IMR-90 (cell line): ENCODE results near the gene NR5A2. TPM values are rescaled to one million over a fixed set of nuclear protein-coding genes. Genes with fewer than 3 reads are reported as not detected.

ENCODE experiments used
- ATAC-seq: fragments of 200-7000 bp; cut with Tn5 transposase; 2 replicates; pipeline ENCODE4 v1.9.1; 2020; ENCODE audit warnings: low read depth, mild to moderate bottlenecking, moderate library complexity
- BruUV-seq: library from RNA; stranded (reverse); fragments of 400-500 nt; replicated peaks from 2 replicates; lab custom pipeline; 2021; lab: Mats Ljungman, UMichigan
- CTCF ChIA-PET: fragments of 300-600 bp; formaldehyde crosslinking; extraction: SDS; loops from one replicate; lab custom pipeline; 2021; ENCODE audit warnings: antibody characterized with exemption; lab: Yijun Ruan, JAX
- POLR2A ChIA-PET: fragments of 300-600 bp; sonication (Branson Sonifier 250); formaldehyde crosslinking; loops from one replicate; lab custom pipeline; 2022; ENCODE audit warnings: antibody characterized with exemption; ENCODE audit not compliant: unreplicated experiment; lab: Charles Lee
- DNase-seq: peaks from one replicate; pipeline ENCODE4 v3.0.0; 2013
- H2AFZ ChIP-seq: replicated peaks from 2 replicates; pipeline ENCODE3; 2013; ENCODE audit warnings: low read length, mild to moderate bottlenecking; ENCODE audit not compliant: poor library complexity
- H2AK5ac ChIP-seq: 2 replicates; pipeline ENCODE4 v1.6.1; 2013; ENCODE audit warnings: low read depth, low read length, inconsistent platforms
- H2AK9ac ChIP-seq: replicated peaks from 2 replicates; pipeline ENCODE3; 2013; ENCODE audit warnings: mild to moderate bottlenecking, low read depth, low read length, moderate library complexity; ENCODE audit not compliant: poor library complexity
- H2BK120ac ChIP-seq: 2 replicates; pipeline ENCODE4 v1.6.1; 2013; ENCODE audit warnings: low read depth, low read length, inconsistent platforms
- H2BK15ac ChIP-seq: 3 replicates; pipeline ENCODE4 v1.6.1; 2013; ENCODE audit warnings: low read depth, low read length, inconsistent platforms
- H2BK20ac ChIP-seq: 2 replicates; pipeline ENCODE4 v1.6.1; 2013; ENCODE audit warnings: low read depth, mild to moderate bottlenecking, inconsistent platforms, low read length, moderate library complexity
- H2BK5ac ChIP-seq: 2 replicates; pipeline ENCODE4 v1.6.1; 2013; ENCODE audit warnings: mild to moderate bottlenecking, low read depth, low read length, inconsistent platforms; ENCODE audit not compliant: poor library complexity, severe bottlenecking
- H3K14ac ChIP-seq: replicated peaks from 2 replicates; pipeline ENCODE4 v1.6.1; 2013; ENCODE audit warnings: low read depth, low read length, inconsistent platforms
- H3K18ac ChIP-seq: 2 replicates; pipeline ENCODE4 v1.6.1; 2013; ENCODE audit warnings: low read depth, low read length, control low read depth
- H3K23ac ChIP-seq: 2 replicates; pipeline ENCODE4 v1.6.1; 2013; ENCODE audit warnings: low read depth, low read length, inconsistent platforms
- H3K27ac ChIP-seq: 2 replicates; pipeline ENCODE4 v1.5.1; 2013; ENCODE audit warnings: mild to moderate bottlenecking, control low read depth, low read length; ENCODE audit not compliant: insufficient read depth
- H3K27me3 ChIP-seq: 2 replicates; pipeline ENCODE4 v1.6.1; 2013; ENCODE audit warnings: low read length; ENCODE audit not compliant: control insufficient read depth, insufficient read depth
- H3K36me3 ChIP-seq: 2 replicates; pipeline ENCODE4 v1.6.1; 2013; ENCODE audit warnings: low read length, mixed read lengths; ENCODE audit not compliant: control insufficient read depth, insufficient read depth
- H3K4ac ChIP-seq: 2 replicates; pipeline ENCODE4 v1.6.1; 2013; ENCODE audit warnings: low read depth, low read length, inconsistent platforms
- H3K4me1 ChIP-seq: 2 replicates; pipeline ENCODE4 v1.6.1; 2013; ENCODE audit warnings: low read length, mixed read lengths; ENCODE audit not compliant: control insufficient read depth, insufficient read depth
- H3K4me2 ChIP-seq: 2 replicates; pipeline ENCODE4 v1.6.1; 2013; ENCODE audit warnings: low read depth, mild to moderate bottlenecking, control low read depth, low read length, moderate library complexity
- H3K4me3 ChIP-seq: 2 replicates; pipeline ENCODE4 v1.5.1; 2013; ENCODE audit warnings: low read depth, mild to moderate bottlenecking, control low read depth, low read length, moderate library complexity; ENCODE audit not compliant: insufficient read depth
- H3K56ac ChIP-seq: 2 replicates; pipeline ENCODE4 v1.6.1; 2013; ENCODE audit warnings: low read length, inconsistent platforms; ENCODE audit not compliant: insufficient read depth; ENCODE audit errors: extremely low read depth
- H3K79me1 ChIP-seq, 2 experiments: 2 replicates each; pipeline ENCODE4 v1.6.1; 2013; ENCODE audit warnings: low read length in 2 of 2, inconsistent platforms in 1 of 2, low read depth in 1 of 2
- H3K9ac ChIP-seq: 2 replicates; pipeline ENCODE4 v1.6.1; 2013; ENCODE audit warnings: low read depth, low read length, control low read depth
- H3K9me1 ChIP-seq: 2 replicates; pipeline ENCODE4 v1.6.1; 2013; ENCODE audit warnings: low read length, inconsistent platforms; ENCODE audit not compliant: insufficient read depth
- H3K9me3 ChIP-seq: 2 replicates; pipeline ENCODE4 v1.6.1; 2013; ENCODE audit warnings: low read length; ENCODE audit not compliant: control insufficient read depth, insufficient read depth
- H4K20me1 ChIP-seq: 2 replicates; pipeline ENCODE4 v1.6.1; 2013; ENCODE audit warnings: low read length, inconsistent platforms; ENCODE audit not compliant: insufficient read depth
- H4K5ac ChIP-seq: 2 replicates; pipeline ENCODE4 v1.6.1; 2013; ENCODE audit warnings: mild to moderate bottlenecking, low read depth, low read length, control low read depth
- H4K8ac ChIP-seq, 2 experiments: 2 replicates each; pipeline ENCODE4 v1.6.1; 2013; ENCODE audit warnings: low read depth in 2 of 2, low read length in 2 of 2, control low read depth in 1 of 2, inconsistent platforms in 1 of 2
- H4K91ac ChIP-seq: 2 replicates; pipeline ENCODE4 v1.6.1; 2013; ENCODE audit warnings: low read depth, low read length, inconsistent platforms; ENCODE audit not compliant: insufficient read depth
- CEBPB ChIP-seq: IDR thresholded peaks from 2 replicates; pipeline ENCODE4 v1.6.1; 2012; ENCODE audit warnings: low read depth, low read length, improper control_type of control experiment
- ELK1 ChIP-seq: fragments of 150-350 bp; IDR thresholded peaks from 2 replicates; pipeline ENCODE4 v1.6.1; 2016; ENCODE audit warnings: low read depth, mild to moderate bottlenecking, low read length, moderate library complexity, borderline replicate concordance
- WGBS, 2 experiments: methylation state at CpG; one replicate each; pipeline versions ENCODE4 v1.1.5 to v1.1.7; 2013; ENCODE audit warnings: missing lambda C conversion rate in 2 of 2; ENCODE audit not compliant: insufficient read length in 1 of 2; ENCODE audit errors: extremely low coverage in 2 of 2; 5-methylcytosine and 5-hydroxymethylcytosine counted together
- dilution Hi-C: fragments of 300-500 bp; cut with HindIII; formaldehyde crosslinking; loops from one replicate; pipeline ENCODE4 v1.14.3; 2018; ENCODE audit warnings: low sequenced_read_pairs; ENCODE audit not compliant: unreplicated experiment
- in situ Hi-C: fragments of 300-500 bp; cut with MboI; formaldehyde crosslinking; loops from 3 replicates; pipeline ENCODE4 v1.14.3; 2019; ENCODE audit warnings: low sequenced_read_pairs, inconsistent platforms, mixed read lengths
- intact Hi-C: fragments of 100-400 bp; cut with micrococcal nuclease; formaldehyde crosslinking; loops from 2 replicates; pipeline ENCODE4 v1.10.0; 2022
- polyA plus RNA-seq, 3 experiments: library from polyadenylated mRNA; depleted of rRNA; stranded (reverse); fragments of >200 nt; gene quantifications; 2 replicates each; pipeline ENCODE4 v1.2.3, GENCODE V29; 2012; ENCODE audit warnings: low replicate concordance in 1 of 3
- total RNA-seq: library from RNA; depleted of rRNA; stranded (reverse); fragments of >200 nt; gene quantifications from 2 replicates; pipeline ENCODE4 v1.2.3, GENCODE V29; 2012

Gene NR5A2
- total and polyA plus RNA-seq, 2 of the 4 experiments (the other 2 are of a cell fraction): 0.03 to 0.18 TPM

GRCh38 chr1:200130552-200130951 lies 103.0 kb downstream of the NR5A2 start:
- peak; percentile 24 for DNase-seq
- dilution Hi-C loops: no loop called here
- POLR2A ChIA-PET: no interaction called here
- H2AK5ac ChIP-seq: no peak overlapping the region
- no peak overlapping the region for H3K56ac ChIP-seq
- intact Hi-C loops: loop anchor here (10.0 kb wide), 3 partner anchors 144 to 446 kb away; no protein-coding TSS in a partner anchor
- H3K4ac ChIP-seq: no peak overlapping the region
- in situ Hi-C loops: no loop called here
- no peak overlapping the region for H4K8ac ChIP-seq
- no peak overlapping the region for H2AFZ ChIP-seq
- H3K4me1 ChIP-seq: no peaks in the 10 kb centered on the region
- H4K5ac ChIP-seq: no peak overlapping the region
- no peak overlapping the region for H4K91ac ChIP-seq
- WGBS, 2 experiments: no CpG with 5 or more reads among the region's 1 CpG
- H3K4me3 ChIP-seq: no peak overlapping the region
- no peak for ATAC-seq
- no peaks in the 10 kb centered on the region for H3K79me1 ChIP-seq
- no peak overlapping the region for H3K4me2 ChIP-seq
- H4K20me1 ChIP-seq: no peaks in the 10 kb centered on the region
- H2BK120ac ChIP-seq: no peak overlapping the region
- no peak overlapping the region for H2BK20ac ChIP-seq
- H3K23ac ChIP-seq: no peak overlapping the region
- H3K27me3 ChIP-seq: no peaks in the 10 kb centered on the region
- no TSS peak for BruUV-seq
- no peak overlapping the region for H2BK15ac ChIP-seq
- CTCF ChIA-PET: no interaction called here
- no peak overlapping the region for H3K9ac ChIP-seq
- H3K9me1 ChIP-seq: no peaks in the 10 kb centered on the region
- H3K36me3 ChIP-seq: no peaks in the 10 kb centered on the region
- H2BK5ac ChIP-seq: no peak overlapping the region
- H3K18ac ChIP-seq: no peak overlapping the region
- TF ChIP-seq ELK1: no peak
- TF ChIP-seq CEBPB: peak; percentile 26; the same call in 1 of the 2 replicates
- no peak overlapping the region for H3K14ac ChIP-seq
- H2AK9ac ChIP-seq: no peak overlapping the region
- no peaks in the 10 kb centered on the region for H3K9me3 ChIP-seq
- H3K27ac ChIP-seq: no peak overlapping the region
